ENCODE results near the gene CTBS. TPM values are rescaled to one million over a fixed set of nuclear protein-coding genes. Genes with fewer than 3 reads are reported as not detected.

The CTBS gene
- total RNA-seq, 2 experiments from 2014 or later: 19.4 to 20.0 TPM

GRCh38 chr1:84611091-84611490 lies 36.9 kb upstream of the CTBS start:
- H3K27me3 ChIP-seq (ENCODE audit: control insufficient read depth in 1 of 2, insufficient read depth in 2 of 2, low read length in 2 of 2): no peaks in the 10 kb centered on the region
- ChIA-PET CTCF (no interaction called here), POLR2A (interaction anchor here (2.1 kb wide), 1 partner anchor 37 kb away, joined by 7 read pairs; the partner anchor contains the start of gene CTBS)
- no peak overlapping the region for H3K27ac ChIP-seq (ENCODE audit: low read depth in 1 of 2, low read length in 2 of 2)
- intact Hi-C loops (cut with DNase I, micrococcal nuclease): no loop called here
- no peak overlapping the region for H3K4me3 Mint-ChIP-seq
- H3K27ac Mint-ChIP-seq: peak overlapping the region; percentile 86
- peaks cover 4% of the 10 kb centered on the region for H3K27me3 Mint-ChIP-seq
- H3K9me3 ChIP-seq (ENCODE audit: control insufficient read depth in 1 of 2, insufficient read depth in 1 of 2, low read length in 2 of 2): peaks cover 7% of the 10 kb centered on the region in 2 experiments
- peaks cover 8% of the 10 kb centered on the region for H3K9me3 Mint-ChIP-seq
- DNase-seq (no peak), ATAC-seq (ENCODE audit: poor library complexity) (no peak)
- no peaks in the 10 kb centered on the region for H3K4me1 ChIP-seq (ENCODE audit: insufficient read depth, low read length)
- no peak overlapping the region for H3K4me3 ChIP-seq (ENCODE audit: low read length)
- TF ChIP-seq CTCF (IDR thresholded peaks at IDR 0.05): no peak
- no peaks in the 10 kb centered on the region for H3K36me3 ChIP-seq (ENCODE audit: insufficient read depth, low read length)
- H3K36me3 Mint-ChIP-seq (ENCODE audit: low read depth): peaks cover 4% of the 10 kb centered on the region
- peaks cover 8% of the 10 kb centered on the region for H3K4me1 Mint-ChIP-seq (ENCODE audit: low read depth)

GRCh38 chr1:84606977-84607376 lies 32.7 kb upstream of the CTBS start:
- no peak overlapping the region for H3K27ac Mint-ChIP-seq
- peaks cover 4% of the 10 kb centered on the region for H3K36me3 Mint-ChIP-seq (ENCODE audit: low read depth)
- POLR2A ChIA-PET: interaction anchor here (0.6 kb wide), 1 partner anchor 108 kb away, joined by 3 read pairs; no protein-coding TSS in a partner anchor

GRCh38 chr1:84605157-84605556 lies 30.9 kb upstream of the CTBS start:
- Mint-ChIP-seq H3K27me3 (no peaks in the 10 kb centered on the region), H3K36me3 (ENCODE audit: low read depth) (peaks cover 4% of the 10 kb centered on the region), H3K4me1 (ENCODE audit: low read depth) (no peaks in the 10 kb centered on the region), H3K4me3 (no peak overlapping the region), H3K27ac (no peak overlapping the region), H3K9me3 (peaks cover 12% of the 10 kb centered on the region)
- no peak for ATAC-seq (ENCODE audit: poor library complexity)
- DNase-seq: no peak
- TF ChIP-seq CTCF (IDR thresholded peaks at IDR 0.05): no peak
- Histone ChIP-seq H3K27me3 (ENCODE audit: control insufficient read depth in 1 of 2, insufficient read depth in 2 of 2, low read length in 2 of 2) (no peaks in the 10 kb centered on the region), H3K4me3 (ENCODE audit: low read length) (no peak overlapping the region), H3K9me3 (ENCODE audit: control insufficient read depth in 1 of 2, insufficient read depth in 1 of 2, low read length in 2 of 2) (peaks cover 18 to 29% of the 10 kb centered on the region in 2 experiments), H3K36me3 (ENCODE audit: insufficient read depth, low read length) (no peaks in the 10 kb centered on the region), H3K4me1 (ENCODE audit: insufficient read depth, low read length) (no peaks in the 10 kb centered on the region), H3K27ac (ENCODE audit: low read depth in 1 of 2, low read length in 2 of 2) (no peak overlapping the region)
- POLR2A ChIA-PET: no interaction called here
- intact Hi-C loops (cut with DNase I, micrococcal nuclease): no loop called here
- CTCF ChIA-PET: no interaction called here

More at GRCh38 chr1:84606977-84607376, 32.7 kb upstream of the CTBS start:
- ATAC-seq (ENCODE audit: poor library complexity): no peak
- Histone ChIP-seq H3K27ac (ENCODE audit: low read depth in 1 of 2, low read length in 2 of 2) (no peak overlapping the region), H3K4me3 (ENCODE audit: low read length) (no peak overlapping the region), H3K9me3 (ENCODE audit: control insufficient read depth in 1 of 2, insufficient read depth in 1 of 2, low read length in 2 of 2) (peaks cover 18 to 29% of the 10 kb centered on the region in 2 experiments), H3K36me3 (ENCODE audit: insufficient read depth, low read length) (no peaks in the 10 kb centered on the region), H3K27me3 (ENCODE audit: control insufficient read depth in 1 of 2, insufficient read depth in 2 of 2, low read length in 2 of 2) (no peaks in the 10 kb centered on the region), H3K4me1 (ENCODE audit: insufficient read depth, low read length) (no peaks in the 10 kb centered on the region)
- intact Hi-C loops (cut with DNase I, micrococcal nuclease): no loop called here
- Mint-ChIP-seq H3K9me3 (peaks cover 15% of the 10 kb centered on the region), H3K4me1 (ENCODE audit: low read depth) (peaks cover 8% of the 10 kb centered on the region), H3K27me3 (peaks cover 4% of the 10 kb centered on the region), H3K4me3 (no peak overlapping the region)
- TF ChIP-seq CTCF (IDR thresholded peaks at IDR 0.05): no peak
- CTCF ChIA-PET: interaction anchor here (2.8 kb wide), 1 partner anchor 14 kb away, joined by 7 read pairs; no protein-coding TSS in a partner anchor
- no peak for DNase-seq
